GM23338 (cell line): ENCODE data around the gene SPAG16. TPM values are rescaled to one million over a fixed set of nuclear protein-coding genes. Genes with fewer than 3 reads are reported as not detected.

ENCODE experiments used
- ATAC-seq: fragments of 200-7000 bp; cut with Tn5 transposase; 3 replicates; pipeline ENCODE4 v1.9.1; 2020
- DNase-seq: peaks from one replicate; pipeline ENCODE4 v3.0.0-alpha.2; 2015; ENCODE audit warnings: low spot score
- H2AFZ ChIP-seq: fragments of 200-600 bp; sonication (generic); 2 replicates; pipeline ENCODE4 v1.8.0; 2016; ENCODE audit warnings: antibody characterized with exemption, mild to moderate bottlenecking, moderate library complexity
- H3F3A ChIP-seq: fragments of 200-600 bp; sonication (generic); replicated peaks from 2 replicates; pipeline ENCODE4 v1.8.0; 2017; ENCODE audit warnings: antibody characterized with exemption, mixed run types, low read depth
- H3K27ac ChIP-seq: fragments of 200-600 bp; sonication (generic); 2 replicates; pipeline ENCODE4 v1.6.1; 2016; ENCODE audit warnings: low read depth
- H3K27me3 ChIP-seq: fragments of 200-600 bp; sonication (generic); 2 replicates; pipeline ENCODE4 v1.8.0; 2016; ENCODE audit warnings: mild to moderate bottlenecking, mixed run types, moderate library complexity; ENCODE audit not compliant: insufficient read depth
- H3K36me3 ChIP-seq: fragments of 200-600 bp; sonication (generic); 2 replicates; pipeline ENCODE4 v1.8.0; 2016; ENCODE audit warnings: mild to moderate bottlenecking; ENCODE audit not compliant: insufficient read depth
- H3K4me1 ChIP-seq: fragments of 200-600 bp; sonication (generic); 2 replicates; pipeline ENCODE4 v1.8.0; 2016; ENCODE audit warnings: mild to moderate bottlenecking, moderate library complexity; ENCODE audit not compliant: insufficient read depth
- H3K4me2 ChIP-seq: fragments of 200-600 bp; sonication (generic); 2 replicates; pipeline ENCODE4 v1.7.1; 2017; ENCODE audit warnings: mixed run types
- H3K4me3 ChIP-seq: fragments of 200-600 bp; sonication (generic); 2 replicates; pipeline ENCODE4 v1.6.1; 2016; ENCODE audit warnings: mixed run types
- H3K79me2 ChIP-seq: fragments of 200-600 bp; sonication (generic); replicated peaks from 2 replicates; pipeline ENCODE4 v1.8.0; 2017; ENCODE audit warnings: mild to moderate bottlenecking; ENCODE audit not compliant: insufficient read depth
- H3K9me2 ChIP-seq: fragments of 200-600 bp; sonication (generic); 2 replicates; pipeline ENCODE4 v1.8.0; 2017; ENCODE audit not compliant: insufficient read depth
- H4K20me1 ChIP-seq: fragments of 200-600 bp; sonication (generic); replicated peaks from 2 replicates; pipeline ENCODE4 v1.8.0; 2017; ENCODE audit warnings: mild to moderate bottlenecking; ENCODE audit not compliant: insufficient read depth
- H3K27ac Mint-ChIP-seq: 2 replicates; pipeline ENCODE4 v1.8.0; 2020; ENCODE audit warnings: inconsistent platforms, mild to moderate bottlenecking, moderate library complexity, mixed read lengths
- H3K27me3 Mint-ChIP-seq: 3 replicates; pipeline ENCODE4 v1.8.0; 2022; ENCODE audit warnings: low read depth, mild to moderate bottlenecking, moderate library complexity, mixed read lengths, inconsistent platforms; ENCODE audit not compliant: insufficient read depth, poor library complexity
- H3K36me3 Mint-ChIP-seq: 3 replicates; pipeline ENCODE4 v1.8.0; 2021; ENCODE audit warnings: low read depth, mild to moderate bottlenecking, inconsistent platforms, moderate library complexity, mixed read lengths
- H3K4me1 Mint-ChIP-seq: 3 replicates; pipeline ENCODE4 v1.8.0; 2020; ENCODE audit warnings: mild to moderate bottlenecking, inconsistent platforms, mixed read lengths
- H3K4me3 Mint-ChIP-seq: 3 replicates; pipeline ENCODE4 v1.8.0; 2021; ENCODE audit warnings: moderate library complexity, mild to moderate bottlenecking, inconsistent platforms, mixed read lengths
- H3K9me3 Mint-ChIP-seq: 3 replicates; pipeline ENCODE4 v1.8.0; 2020; ENCODE audit warnings: moderate library complexity, mild to moderate bottlenecking, inconsistent platforms, mixed read lengths
- CREB1 ChIP-seq: fragments of 250-450 bp; sonication (Bioruptor Pico); IDR thresholded peaks from 2 replicates; pipeline ENCODE4 v1.5.0; 2020; ENCODE audit warnings: low read depth, mild to moderate bottlenecking, moderate library complexity
- CTCF ChIP-seq, 2 experiments: fragments of 200-600 bp in 1 of 2; sonication (generic) in 1 of 2; conservative IDR thresholded peaks; 2 replicates each; pipeline versions ENCODE4 v1.5.1 to v1.6.1; 2016 to 2017; ENCODE audit warnings: antibody characterized with exemption in 2 of 2, low read depth in 2 of 2, mild to moderate bottlenecking in 2 of 2, moderate library complexity in 1 of 2
- EZH2 ChIP-seq: fragments of 200-600 bp; sonication (generic); IDR thresholded peaks from one replicate; pipeline ENCODE4 v1.8.0; 2017; ENCODE audit warnings: antibody characterized with exemption, mild to moderate bottlenecking, low read depth; ENCODE audit not compliant: unreplicated experiment
- EZH2phosphoT487 ChIP-seq: fragments of 200-600 bp; sonication (generic); IDR thresholded peaks from one replicate; pipeline ENCODE4 v1.8.1; 2018; ENCODE audit warnings: antibody characterized with exemption; ENCODE audit not compliant: unreplicated experiment
- JUNB ChIP-seq: IDR thresholded peaks from one replicate; pipeline ENCODE4 v1.6.1; 2016; ENCODE audit warnings: antibody characterized with exemption; ENCODE audit not compliant: unreplicated experiment
- STAT1 ChIP-seq: IDR thresholded peaks from one replicate; pipeline ENCODE4 v1.6.1; 2016; ENCODE audit warnings: antibody characterized with exemption; ENCODE audit not compliant: unreplicated experiment
- ZNF114 ChIP-seq: fragments of 250-450 bp; sonication (Bioruptor Pico); IDR thresholded peaks from 2 replicates; pipeline ENCODE4 v1.5.0; 2020; ENCODE audit warnings: mild to moderate bottlenecking, moderate library complexity
- polyA plus RNA-seq: library from polyadenylated mRNA; unstranded; fragments of >200 nt; fragmentation: Nextera tagmentation; extraction: Ambion mirVana; gene quantifications from 2 replicates; pipeline ENCODE4 v1.2.1, GENCODE V29; 2016
- total RNA-seq: library from RNA; depleted of rRNA; stranded (reverse); fragments of >200 nt; shearing (Covaris generic); gene quantifications from 2 replicates; pipeline ENCODE4 v1.2.3, GENCODE V29; 2014
- TF ChIP-seq, protein P1 (sequence below): fragments of 250-450 bp; sonication (Bioruptor Pico); IDR thresholded peaks from 2 replicates; pipeline ENCODE4 v1.5.0; 2020; ENCODE audit warnings: mild to moderate bottlenecking, moderate library complexity

The SPAG16 gene
- total and polyA plus RNA-seq, 2 experiments from 2014 or later: 19.7 to 47.8 TPM

DNA sequence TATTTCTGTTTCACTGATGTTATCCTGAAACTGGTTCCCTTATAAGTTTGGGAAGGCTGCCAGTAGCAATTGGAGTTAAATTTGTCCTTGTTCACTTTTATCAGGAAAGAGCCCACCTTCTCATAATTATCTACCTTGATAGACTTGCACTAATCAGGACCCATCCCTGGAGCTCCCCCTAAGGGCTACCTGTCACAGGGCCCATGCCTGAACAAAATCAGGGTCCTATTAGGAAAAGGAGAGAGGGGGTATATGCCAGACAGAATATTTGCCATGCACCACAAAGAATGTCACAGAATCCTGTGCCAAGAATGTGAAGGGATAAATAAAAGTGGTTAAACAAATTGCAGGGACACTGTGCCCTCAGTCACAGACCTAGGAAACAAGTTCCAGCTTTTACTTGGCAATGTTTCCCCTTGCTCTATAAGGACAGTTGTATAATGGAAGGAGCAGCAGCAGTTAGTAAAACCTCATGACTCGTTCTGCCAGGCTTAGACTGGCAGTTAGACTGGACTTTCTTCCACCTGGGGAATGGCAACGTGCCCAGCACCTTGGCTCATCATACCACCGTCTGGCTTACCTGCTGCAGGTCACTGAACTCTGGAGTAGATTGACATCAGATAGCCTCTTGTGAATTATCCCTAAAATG is 1094.3 kb downstream of the SPAG16 start:
- Histone ChIP-seq H3K79me2 (no peaks in the 10 kb centered on the region), H3K36me3 (no peaks in the 10 kb centered on the region), H3F3A (no peaks in the 10 kb centered on the region), H3K4me1 (no peaks in the 10 kb centered on the region), H2AFZ (no peak overlapping the region), H4K20me1 (no peaks in the 10 kb centered on the region), H3K4me3 (no peak overlapping the region), H3K4me2 (no peak overlapping the region), H3K9me2 (no peaks in the 10 kb centered on the region; the same call in 1 of the 2 replicates), H3K27me3 (no peaks in the 10 kb centered on the region), H3K27ac (no peak overlapping the region)
- Mint-ChIP-seq H3K4me1 (0 out of 3 replicates have a peak, but pooled peaks cover 3% of the 10 kb centered on the region), H3K27me3 (no peaks in the 10 kb centered on the region), H3K27ac (no peak overlapping the region), H3K36me3 (no peaks in the 10 kb centered on the region), H3K4me3 (no peak overlapping the region), H3K9me3 (no peaks in the 10 kb centered on the region)
- ATAC-seq (peak; percentile 75), DNase-seq (peak; percentile 27)
- TF ChIP-seq CTCF (conservative IDR thresholded peaks at IDR 0.05; ENCODE audit: low read depth in 2 of 2) (peak; percentile 53 to 70), ZNF114 (CRISPR knock-in tag) (no peak), EZH2phosphoT487 (no peak)

DNA sequence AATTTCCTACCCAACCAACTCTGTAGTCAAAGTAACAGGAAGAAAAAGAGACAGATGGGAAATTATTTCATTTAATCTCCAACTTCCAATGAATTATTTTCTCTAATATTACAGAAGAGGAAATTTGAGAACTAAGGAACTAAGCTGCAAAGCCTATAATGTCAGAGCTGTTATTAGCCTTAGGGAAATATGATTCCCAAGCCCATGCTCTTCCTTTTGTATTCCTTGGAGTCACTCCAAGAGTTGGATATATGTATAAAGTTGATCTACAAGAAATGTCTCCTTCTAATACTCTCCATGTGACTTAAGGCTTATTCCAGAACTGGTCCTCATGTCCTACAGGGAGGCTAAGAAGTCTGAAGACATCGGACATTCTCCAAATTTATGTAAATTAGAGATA is 1095.0 kb downstream of the SPAG16 start:
- Histone ChIP-seq H3F3A (no peaks in the 10 kb centered on the region), H3K4me3 (no peak overlapping the region), H3K27me3 (no peaks in the 10 kb centered on the region), H3K36me3 (no peaks in the 10 kb centered on the region), H2AFZ (no peak overlapping the region), H4K20me1 (no peaks in the 10 kb centered on the region), H3K27ac (no peak overlapping the region), H3K4me1 (no peaks in the 10 kb centered on the region), H3K4me2 (no peak overlapping the region), H3K9me2 (no peaks in the 10 kb centered on the region; the same call in 1 of the 2 replicates), H3K79me2 (no peaks in the 10 kb centered on the region)
- H3K9me3 Mint-ChIP-seq: no peaks in the 10 kb centered on the region
- H3K4me1 Mint-ChIP-seq: 0 out of 3 replicates have a peak, but pooled peaks cover 3% of the 10 kb centered on the region
- no peaks in the 10 kb centered on the region for H3K27me3 Mint-ChIP-seq
- H3K36me3 Mint-ChIP-seq: no peaks in the 10 kb centered on the region
- no peak overlapping the region for H3K27ac Mint-ChIP-seq
- no peak overlapping the region for H3K4me3 Mint-ChIP-seq
- TF ChIP-seq ZNF114 (CRISPR knock-in tag): no peak
- TF ChIP-seq CREB1: no peak
- TF ChIP-seq STAT1: no peak
- TF ChIP-seq, protein P1, sequence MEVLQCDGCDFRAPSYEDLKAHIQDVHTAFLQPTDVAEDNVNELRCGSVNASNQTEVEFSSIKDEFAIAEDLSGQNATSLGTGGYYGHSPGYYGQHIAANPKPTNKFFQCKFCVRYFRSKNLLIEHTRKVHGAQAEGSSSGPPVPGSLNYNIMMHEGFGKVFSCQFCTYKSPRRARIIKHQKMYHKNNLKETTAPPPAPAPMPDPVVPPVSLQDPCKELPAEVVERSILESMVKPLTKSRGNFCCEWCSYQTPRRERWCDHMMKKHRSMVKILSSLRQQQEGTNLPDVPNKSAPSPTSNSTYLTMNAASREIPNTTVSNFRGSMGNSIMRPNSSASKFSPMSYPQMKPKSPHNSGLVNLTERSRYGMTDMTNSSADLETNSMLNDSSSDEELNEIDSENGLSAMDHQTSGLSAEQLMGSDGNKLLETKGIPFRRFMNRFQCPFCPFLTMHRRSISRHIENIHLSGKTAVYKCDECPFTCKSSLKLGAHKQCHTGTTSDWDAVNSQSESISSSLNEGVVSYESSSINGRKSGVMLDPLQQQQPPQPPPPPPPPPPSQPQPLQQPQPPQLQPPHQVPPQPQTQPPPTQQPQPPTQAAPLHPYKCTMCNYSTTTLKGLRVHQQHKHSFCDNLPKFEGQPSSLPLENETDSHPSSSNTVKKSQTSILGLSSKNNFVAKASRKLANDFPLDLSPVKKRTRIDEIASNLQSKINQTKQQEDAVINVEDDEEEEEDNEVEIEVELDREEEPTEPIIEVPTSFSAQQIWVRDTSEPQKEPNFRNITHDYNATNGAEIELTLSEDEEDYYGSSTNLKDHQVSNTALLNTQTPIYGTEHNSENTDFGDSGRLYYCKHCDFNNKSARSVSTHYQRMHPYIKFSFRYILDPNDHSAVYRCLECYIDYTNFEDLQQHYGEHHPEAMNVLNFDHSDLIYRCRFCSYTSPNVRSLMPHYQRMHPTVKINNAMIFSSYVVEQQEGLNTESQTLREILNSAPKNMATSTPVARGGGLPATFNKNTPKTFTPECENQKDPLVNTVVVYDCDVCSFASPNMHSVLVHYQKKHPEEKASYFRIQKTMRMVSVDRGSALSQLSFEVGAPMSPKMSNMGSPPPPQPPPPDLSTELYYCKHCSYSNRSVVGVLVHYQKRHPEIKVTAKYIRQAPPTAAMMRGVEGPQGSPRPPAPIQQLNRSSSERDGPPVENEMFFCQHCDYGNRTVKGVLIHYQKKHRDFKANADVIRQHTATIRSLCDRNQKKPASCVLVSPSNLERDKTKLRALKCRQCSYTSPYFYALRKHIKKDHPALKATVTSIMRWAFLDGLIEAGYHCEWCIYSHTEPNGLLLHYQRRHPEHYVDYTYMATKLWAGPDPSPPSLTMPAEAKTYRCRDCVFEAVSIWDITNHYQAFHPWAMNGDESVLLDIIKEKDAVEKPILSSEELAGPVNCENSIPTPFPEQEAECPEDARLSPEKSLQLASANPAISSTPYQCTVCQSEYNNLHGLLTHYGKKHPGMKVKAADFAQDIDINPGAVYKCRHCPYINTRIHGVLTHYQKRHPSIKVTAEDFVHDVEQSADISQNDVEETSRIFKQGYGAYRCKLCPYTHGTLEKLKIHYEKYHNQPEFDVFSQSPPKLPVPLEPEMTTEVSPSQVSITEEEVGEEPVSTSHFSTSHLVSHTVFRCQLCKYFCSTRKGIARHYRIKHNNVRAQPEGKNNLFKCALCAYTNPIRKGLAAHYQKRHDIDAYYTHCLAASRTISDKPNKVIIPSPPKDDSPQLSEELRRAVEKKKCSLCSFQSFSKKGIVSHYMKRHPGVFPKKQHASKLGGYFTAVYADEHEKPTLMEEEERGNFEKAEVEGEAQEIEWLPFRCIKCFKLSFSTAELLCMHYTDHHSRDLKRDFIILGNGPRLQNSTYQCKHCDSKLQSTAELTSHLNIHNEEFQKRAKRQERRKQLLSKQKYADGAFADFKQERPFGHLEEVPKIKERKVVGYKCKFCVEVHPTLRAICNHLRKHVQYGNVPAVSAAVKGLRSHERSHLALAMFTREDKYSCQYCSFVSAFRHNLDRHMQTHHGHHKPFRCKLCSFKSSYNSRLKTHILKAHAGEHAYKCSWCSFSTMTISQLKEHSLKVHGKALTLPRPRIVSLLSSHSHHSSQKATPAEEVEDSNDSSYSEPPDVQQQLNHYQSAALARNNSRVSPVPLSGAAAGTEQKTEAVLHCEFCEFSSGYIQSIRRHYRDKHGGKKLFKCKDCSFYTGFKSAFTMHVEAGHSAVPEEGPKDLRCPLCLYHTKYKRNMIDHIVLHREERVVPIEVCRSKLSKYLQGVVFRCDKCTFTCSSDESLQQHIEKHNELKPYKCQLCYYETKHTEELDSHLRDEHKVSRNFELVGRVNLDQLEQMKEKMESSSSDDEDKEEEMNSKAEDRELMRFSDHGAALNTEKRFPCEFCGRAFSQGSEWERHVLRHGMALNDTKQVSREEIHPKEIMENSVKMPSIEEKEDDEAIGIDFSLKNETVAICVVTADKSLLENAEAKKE (CRISPR knock-in tag): no peak
- TF ChIP-seq JUNB: no peak
- TF ChIP-seq EZH2: no peak
- no peak for DNase-seq
- ATAC-seq: no peak
